CD1c-positive myeloid dendritic cell (primary cell): ENCODE measurements around the gene DDIAS.
"Not testable (repeated sequence)": the region's sequence is repeated elsewhere in the genome, so short reads cannot be mapped to it uniquely, and the experiment has no call there.

Source experiments
- DNase-seq: peaks from one replicate; pipeline ENCODE4 v3.0.0-alpha.2; 2016; ENCODE audit errors: extremely low spot score

Gene DDIAS

GRCh38 chr11:82922396-82923173 lies 21.0 kb downstream of the DDIAS start:
- DNase-seq, result not testable (repeated sequence)

GRCh38 chr11:82924522-82925224 lies 23.1 kb downstream of the DDIAS start:
- DNase-seq, result no peak

GRCh38 chr11:82927264-82927880 lies 25.8 kb downstream of the DDIAS start:
- peak; percentile 69 for DNase-seq

GRCh38 chr11:82929121-82929520 lies 27.6 kb downstream of the DDIAS start:
- DNase-seq, result no peak

GRCh38 chr11:82930229-82930628 lies 28.7 kb downstream of the DDIAS start:
- no peak for DNase-seq

GRCh38 chr11:82930734-82931133 lies 29.2 kb downstream of the DDIAS start:
- no peak for DNase-seq

- no peak for DNase-seq
Observed at GRCh38 chr11:82932564-82932963, 31.0 kb downstream of the DDIAS start.

- no peak for DNase-seq
Observed at GRCh38 chr11:82936261-82936660, 34.7 kb downstream of the DDIAS start.

- DNase-seq, result no peak
Observed at GRCh38 chr11:82937554-82937953, 36.0 kb downstream of the DDIAS start.

GRCh38 chr11:82939456-82939855 lies 37.9 kb downstream of the DDIAS start:
- DNase-seq, result no peak

- no peak for DNase-seq
Observed at GRCh38 chr11:82942376-82942775, 40.8 kb downstream of the DDIAS start.

GRCh38 chr11:82943430-82943829 lies 41.9 kb downstream of the DDIAS start:
- DNase-seq, result not testable (repeated sequence)

GRCh38 chr11:82944198-82944597 lies 42.7 kb downstream of the DDIAS start:
- DNase-seq, result no peak

- not testable (repeated sequence) for DNase-seq
Observed at GRCh38 chr11:82945041-82945440, 43.5 kb downstream of the DDIAS start.

GRCh38 chr11:82945682-82946081 lies 44.1 kb downstream of the DDIAS start:
- DNase-seq, result no peak

GRCh38 chr11:82949352-82949751 lies 47.8 kb downstream of the DDIAS start:
- DNase-seq, result no peak

GRCh38 chr11:82950502-82950901 lies 49.0 kb downstream of the DDIAS start:
- not testable (repeated sequence) for DNase-seq

- not testable (repeated sequence) for DNase-seq
Observed at GRCh38 chr11:82955736-82956453, 54.4 kb downstream of the DDIAS start.

- DNase-seq, result peak; percentile 41
Observed at GRCh38 chr11:82959987-82960778, 58.6 kb downstream of the DDIAS start.

GRCh38 chr11:82960779-82961143 lies 59.2 kb downstream of the DDIAS start:
- DNase-seq, result no peak

GRCh38 chr11:82962021-82962420 lies 60.5 kb downstream of the DDIAS start:
- DNase-seq, result not testable (repeated sequence)
